22Rv1 (cell line): ENCODE data around the gene MTSS2.

Source experiments
- ZFX ChIP-seq: fragments of 450-650 bp; IDR thresholded peaks from 2 replicates; pipeline ENCODE4 v1.6.1; 2017; ENCODE audit warnings: antibody characterized with exemption, borderline replicate concordance
- TF ChIP-seq, protein P1 (sequence below): fragments of 450-650 bp; IDR thresholded peaks from 2 replicates; pipeline ENCODE4 v1.5.1; 2017; ENCODE audit warnings: mild to moderate bottlenecking

DNA sequence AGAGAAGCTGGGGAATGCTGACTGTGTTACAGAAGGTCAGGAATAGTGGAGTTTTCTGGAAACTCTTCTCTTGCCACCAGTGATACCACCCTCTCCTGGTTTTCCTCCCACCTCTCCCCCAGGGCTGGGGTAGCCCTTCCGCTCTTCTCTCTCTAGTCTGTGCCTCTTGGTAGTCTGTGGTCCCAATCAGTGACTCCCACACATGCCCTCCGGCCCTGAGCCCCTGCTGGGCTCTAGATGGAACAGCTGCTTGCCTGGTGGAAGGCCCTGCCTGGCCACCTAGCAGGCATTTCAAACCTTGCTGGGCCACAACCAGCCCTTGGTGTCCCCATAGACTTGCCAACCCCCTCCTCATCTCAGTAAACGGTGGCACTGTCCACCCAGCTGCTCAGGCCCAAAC lies 15.2 kb upstream of the MTSS2 start:
- TF ChIP-seq, protein P1, sequence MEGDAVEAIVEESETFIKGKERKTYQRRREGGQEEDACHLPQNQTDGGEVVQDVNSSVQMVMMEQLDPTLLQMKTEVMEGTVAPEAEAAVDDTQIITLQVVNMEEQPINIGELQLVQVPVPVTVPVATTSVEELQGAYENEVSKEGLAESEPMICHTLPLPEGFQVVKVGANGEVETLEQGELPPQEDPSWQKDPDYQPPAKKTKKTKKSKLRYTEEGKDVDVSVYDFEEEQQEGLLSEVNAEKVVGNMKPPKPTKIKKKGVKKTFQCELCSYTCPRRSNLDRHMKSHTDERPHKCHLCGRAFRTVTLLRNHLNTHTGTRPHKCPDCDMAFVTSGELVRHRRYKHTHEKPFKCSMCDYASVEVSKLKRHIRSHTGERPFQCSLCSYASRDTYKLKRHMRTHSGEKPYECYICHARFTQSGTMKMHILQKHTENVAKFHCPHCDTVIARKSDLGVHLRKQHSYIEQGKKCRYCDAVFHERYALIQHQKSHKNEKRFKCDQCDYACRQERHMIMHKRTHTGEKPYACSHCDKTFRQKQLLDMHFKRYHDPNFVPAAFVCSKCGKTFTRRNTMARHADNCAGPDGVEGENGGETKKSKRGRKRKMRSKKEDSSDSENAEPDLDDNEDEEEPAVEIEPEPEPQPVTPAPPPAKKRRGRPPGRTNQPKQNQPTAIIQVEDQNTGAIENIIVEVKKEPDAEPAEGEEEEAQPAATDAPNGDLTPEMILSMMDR = no peak
- TF ChIP-seq ZFX = no peak
